Measurements from ENCODE around the gene CAMK4. TPM values are rescaled to one million over a fixed set of nuclear protein-coding genes. Genes with fewer than 3 reads are reported as not detected.
A peak's percentile ranks its signal among the peaks of the same experiment; 100 is the strongest.

The CAMK4 gene
- total and polyA plus RNA-seq, 4 donors: 0.27 to 1.4 (median 1.2) TPM

DNA sequence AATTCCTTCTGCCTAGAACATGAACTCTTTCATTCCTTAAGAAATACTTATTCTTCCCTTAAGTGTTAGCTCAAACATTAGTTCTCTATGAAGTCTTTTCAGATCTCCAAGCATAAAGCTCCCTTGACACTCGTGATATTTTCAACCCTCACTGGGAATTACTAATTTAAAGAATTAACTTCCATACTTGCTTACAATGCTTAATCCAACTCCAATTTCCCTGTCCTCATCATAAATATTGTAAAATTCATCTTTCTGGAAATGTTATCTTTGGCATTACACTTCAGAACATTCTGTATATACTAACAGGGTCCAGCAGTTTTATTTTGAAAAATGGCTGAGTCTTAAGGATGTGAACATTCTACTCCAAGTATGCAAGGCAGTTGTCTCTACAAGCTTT, 280.9 kb downstream of the CAMK4 start:
- DNase-seq (ENCODE audit: low spot score): no peak
- peaks cover 6 to 19% (median 8%) of the 10 kb centered on the region in 4 donors for H3K4me1 ChIP-seq (ENCODE audit: control insufficient read depth in 4 of 4, insufficient read depth in 4 of 4, low read length in 3 of 4)
- no peaks in the 10 kb centered on the region for H3K9me3 ChIP-seq (ENCODE audit: control insufficient read depth in 4 of 4, low read length in 3 of 4)
- WGBS: 85% methylated on average over 1 of the region's 1 CpG
- no peaks in the 10 kb centered on the region for H3K27me3 ChIP-seq (ENCODE audit: control insufficient read depth in 4 of 4, insufficient read depth in 4 of 4, low read length in 3 of 4)
- H3K9ac ChIP-seq (ENCODE audit: low read depth in 1 of 2, low read length in 2 of 2): no peak overlapping the region
- peaks cover 0 to 19% (median 9%) of the 10 kb centered on the region in 4 donors for H3K36me3 ChIP-seq (ENCODE audit: control insufficient read depth in 4 of 4, insufficient read depth in 3 of 4, low read depth in 1 of 4, low read length in 3 of 4)
- TF ChIP-seq HNF4G (IDR thresholded peaks at IDR 0.05): no peak
- no peak overlapping the region for H3K4me3 ChIP-seq (ENCODE audit: low read depth in 1 of 3, low read length in 3 of 3)
- no peak overlapping the region for H3K27ac ChIP-seq (ENCODE audit: low read depth in 1 of 2, low read length in 2 of 2)

DNA sequence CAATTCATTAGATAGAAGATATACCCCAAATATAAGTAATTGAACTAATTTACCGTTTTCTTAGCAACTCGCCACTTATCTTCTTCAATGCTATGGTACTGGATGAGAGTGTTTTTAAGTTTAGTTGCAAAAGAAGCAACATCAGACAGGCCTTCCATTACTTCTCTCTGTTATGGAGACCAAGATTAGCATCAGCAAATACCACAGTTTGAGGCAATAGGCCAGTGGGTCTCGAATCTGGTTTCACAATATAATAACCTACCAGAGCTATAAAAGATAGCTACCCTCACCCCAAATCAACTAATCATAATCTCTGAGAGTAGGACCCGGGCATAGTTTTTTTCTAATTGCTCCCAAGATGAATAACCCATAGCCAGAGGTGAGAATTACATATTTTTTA, 283.1 kb downstream of the CAMK4 start:
- WGBS: 79% methylated on average over 4 of the region's 4 CpGs
- no peaks in the 10 kb centered on the region for H3K27me3 ChIP-seq (ENCODE audit: control insufficient read depth in 4 of 4, insufficient read depth in 4 of 4, low read length in 3 of 4)

DNA sequence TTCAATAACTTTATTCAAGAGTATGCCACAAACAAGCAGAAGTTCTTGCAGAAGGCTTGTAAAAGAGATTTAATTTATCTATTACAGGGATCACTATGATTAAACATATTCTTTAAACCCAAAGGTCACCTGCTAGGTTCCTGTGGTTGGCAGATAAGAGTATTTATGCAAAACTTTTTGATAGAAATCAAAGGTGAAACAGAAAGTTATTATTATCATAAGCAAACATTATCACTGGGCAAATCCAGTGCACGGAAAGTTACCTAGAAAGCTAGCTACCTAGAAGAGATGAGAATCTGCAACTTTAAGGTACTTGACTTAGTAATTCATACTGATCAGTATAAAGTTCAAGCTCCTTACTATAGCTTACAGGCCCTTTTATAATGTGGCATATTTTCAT, 284.9 kb downstream of the CAMK4 start:
- Histone ChIP-seq H3K4me3 (ENCODE audit: low read depth in 1 of 3, low read length in 3 of 3) (no peak overlapping the region), H3K36me3 (ENCODE audit: control insufficient read depth in 4 of 4, insufficient read depth in 3 of 4, low read depth in 1 of 4, low read length in 3 of 4) (peaks cover 0 to 11% (median 3%) of the 10 kb centered on the region in 4 donors), H3K27ac (ENCODE audit: low read depth in 1 of 2, low read length in 2 of 2) (peak overlapping the region in 1 of 2 donors; percentile 23), H3K27me3 (ENCODE audit: control insufficient read depth in 4 of 4, insufficient read depth in 4 of 4, low read length in 3 of 4) (no peaks in the 10 kb centered on the region), H3K9ac (ENCODE audit: low read depth in 1 of 2, low read length in 2 of 2) (no peak overlapping the region), H3K4me1 (ENCODE audit: control insufficient read depth in 4 of 4, insufficient read depth in 4 of 4, low read length in 3 of 4) (peaks cover 8 to 31% (median 24%) of the 10 kb centered on the region in 4 donors), H3K9me3 (ENCODE audit: control insufficient read depth in 4 of 4, low read length in 3 of 4) (no peaks in the 10 kb centered on the region)
- DNase-seq (ENCODE audit: low spot score): no peak
- WGBS: 34% methylated on average over 1 of the region's 1 CpG
- TF ChIP-seq JUND (IDR thresholded peaks at IDR 0.05): no peak
- TF ChIP-seq RXRA (IDR thresholded peaks at IDR 0.05): peak in 1 of 2 donors; percentile 35
- TF ChIP-seq SP1 (IDR thresholded peaks at IDR 0.05): peak; percentile 41
- TF ChIP-seq HNF4G (IDR thresholded peaks at IDR 0.05): no peak
- no peak for TF ChIP-seq FOXA1 (IDR thresholded peaks at IDR 0.05)
- TF ChIP-seq, protein P1, sequence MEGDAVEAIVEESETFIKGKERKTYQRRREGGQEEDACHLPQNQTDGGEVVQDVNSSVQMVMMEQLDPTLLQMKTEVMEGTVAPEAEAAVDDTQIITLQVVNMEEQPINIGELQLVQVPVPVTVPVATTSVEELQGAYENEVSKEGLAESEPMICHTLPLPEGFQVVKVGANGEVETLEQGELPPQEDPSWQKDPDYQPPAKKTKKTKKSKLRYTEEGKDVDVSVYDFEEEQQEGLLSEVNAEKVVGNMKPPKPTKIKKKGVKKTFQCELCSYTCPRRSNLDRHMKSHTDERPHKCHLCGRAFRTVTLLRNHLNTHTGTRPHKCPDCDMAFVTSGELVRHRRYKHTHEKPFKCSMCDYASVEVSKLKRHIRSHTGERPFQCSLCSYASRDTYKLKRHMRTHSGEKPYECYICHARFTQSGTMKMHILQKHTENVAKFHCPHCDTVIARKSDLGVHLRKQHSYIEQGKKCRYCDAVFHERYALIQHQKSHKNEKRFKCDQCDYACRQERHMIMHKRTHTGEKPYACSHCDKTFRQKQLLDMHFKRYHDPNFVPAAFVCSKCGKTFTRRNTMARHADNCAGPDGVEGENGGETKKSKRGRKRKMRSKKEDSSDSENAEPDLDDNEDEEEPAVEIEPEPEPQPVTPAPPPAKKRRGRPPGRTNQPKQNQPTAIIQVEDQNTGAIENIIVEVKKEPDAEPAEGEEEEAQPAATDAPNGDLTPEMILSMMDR (IDR thresholded peaks at IDR 0.05; ENCODE audit: low read depth, low read length, missing input control): no peak
- TF ChIP-seq HNF4A (conservative IDR thresholded peaks at IDR 0.05): peak; percentile 52 to 55

More for the DNA sequence above, 283.1 kb downstream of the CAMK4 start:
- TF ChIP-seq, protein P2, sequence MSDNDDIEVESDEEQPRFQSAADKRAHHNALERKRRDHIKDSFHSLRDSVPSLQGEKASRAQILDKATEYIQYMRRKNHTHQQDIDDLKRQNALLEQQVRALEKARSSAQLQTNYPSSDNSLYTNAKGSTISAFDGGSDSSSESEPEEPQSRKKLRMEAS (IDR thresholded peaks at IDR 0.05): no peak
- TF ChIP-seq YY1 (IDR thresholded peaks at IDR 0.05): no peak
- TF ChIP-seq, protein P3, sequence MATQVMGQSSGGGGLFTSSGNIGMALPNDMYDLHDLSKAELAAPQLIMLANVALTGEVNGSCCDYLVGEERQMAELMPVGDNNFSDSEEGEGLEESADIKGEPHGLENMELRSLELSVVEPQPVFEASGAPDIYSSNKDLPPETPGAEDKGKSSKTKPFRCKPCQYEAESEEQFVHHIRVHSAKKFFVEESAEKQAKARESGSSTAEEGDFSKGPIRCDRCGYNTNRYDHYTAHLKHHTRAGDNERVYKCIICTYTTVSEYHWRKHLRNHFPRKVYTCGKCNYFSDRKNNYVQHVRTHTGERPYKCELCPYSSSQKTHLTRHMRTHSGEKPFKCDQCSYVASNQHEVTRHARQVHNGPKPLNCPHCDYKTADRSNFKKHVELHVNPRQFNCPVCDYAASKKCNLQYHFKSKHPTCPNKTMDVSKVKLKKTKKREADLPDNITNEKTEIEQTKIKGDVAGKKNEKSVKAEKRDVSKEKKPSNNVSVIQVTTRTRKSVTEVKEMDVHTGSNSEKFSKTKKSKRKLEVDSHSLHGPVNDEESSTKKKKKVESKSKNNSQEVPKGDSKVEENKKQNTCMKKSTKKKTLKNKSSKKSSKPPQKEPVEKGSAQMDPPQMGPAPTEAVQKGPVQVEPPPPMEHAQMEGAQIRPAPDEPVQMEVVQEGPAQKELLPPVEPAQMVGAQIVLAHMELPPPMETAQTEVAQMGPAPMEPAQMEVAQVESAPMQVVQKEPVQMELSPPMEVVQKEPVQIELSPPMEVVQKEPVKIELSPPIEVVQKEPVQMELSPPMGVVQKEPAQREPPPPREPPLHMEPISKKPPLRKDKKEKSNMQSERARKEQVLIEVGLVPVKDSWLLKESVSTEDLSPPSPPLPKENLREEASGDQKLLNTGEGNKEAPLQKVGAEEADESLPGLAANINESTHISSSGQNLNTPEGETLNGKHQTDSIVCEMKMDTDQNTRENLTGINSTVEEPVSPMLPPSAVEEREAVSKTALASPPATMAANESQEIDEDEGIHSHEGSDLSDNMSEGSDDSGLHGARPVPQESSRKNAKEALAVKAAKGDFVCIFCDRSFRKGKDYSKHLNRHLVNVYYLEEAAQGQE (IDR thresholded peaks at IDR 0.05): no peak
- TF ChIP-seq JUND (IDR thresholded peaks at IDR 0.05): no peak
- no peak for TF ChIP-seq HNF4G (IDR thresholded peaks at IDR 0.05)
- TF ChIP-seq, protein P4, sequence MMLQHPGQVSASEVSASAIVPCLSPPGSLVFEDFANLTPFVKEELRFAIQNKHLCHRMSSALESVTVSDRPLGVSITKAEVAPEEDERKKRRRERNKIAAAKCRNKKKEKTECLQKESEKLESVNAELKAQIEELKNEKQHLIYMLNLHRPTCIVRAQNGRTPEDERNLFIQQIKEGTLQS (IDR thresholded peaks at IDR 0.05): no peak
- TF ChIP-seq EGR1 (IDR thresholded peaks at IDR 0.05; ENCODE audit: low read depth in 2 of 2): no peak
- peaks cover 0 to 11% (median 3%) of the 10 kb centered on the region in 4 donors for H3K36me3 ChIP-seq (ENCODE audit: control insufficient read depth in 4 of 4, insufficient read depth in 3 of 4, low read depth in 1 of 4, low read length in 3 of 4)
- H3K4me3 ChIP-seq (ENCODE audit: low read depth in 1 of 3, low read length in 3 of 3): no peak overlapping the region
- no peak overlapping the region for H3K9ac ChIP-seq (ENCODE audit: low read depth in 1 of 2, low read length in 2 of 2)
- no peak overlapping the region for H3K27ac ChIP-seq (ENCODE audit: low read depth in 1 of 2, low read length in 2 of 2)
- DNase-seq (ENCODE audit: low spot score): no peak
- no peaks in the 10 kb centered on the region for H3K9me3 ChIP-seq (ENCODE audit: control insufficient read depth in 4 of 4, low read length in 3 of 4)
- H3K4me1 ChIP-seq (ENCODE audit: control insufficient read depth in 4 of 4, insufficient read depth in 4 of 4, low read length in 3 of 4): peaks cover 8 to 22% (median 20%) of the 10 kb centered on the region in 4 donors
